HCT116 (cell line): ENCODE results near the gene DEF6.
A peak's percentile ranks its signal among the peaks of the same experiment; 100 is the strongest.

Source experiments
- CEBPB ChIP-seq: IDR thresholded peaks from 2 replicates; pipeline ENCODE4 v1.6.1; 2012; ENCODE audit warnings: low read depth
- CTCF ChIP-seq, 3 experiments: fragments of 200-600 bp in 1 of 3; sonication (generic) in 1 of 3; IDR thresholded peaks in 2 of 3; conservative IDR thresholded peaks in 1 of 3; 2 replicates each; pipeline ENCODE4 v1.5.1; 2012 to 2017; ENCODE audit warnings: low read depth in 2 of 3, low read length in 2 of 3, antibody characterized with exemption in 1 of 3, borderline replicate concordance in 1 of 3, control low read depth in 1 of 3, mild to moderate bottlenecking in 1 of 3, mixed read lengths in 1 of 3, mixed run types in 1 of 3, moderate library complexity in 1 of 3; ENCODE audit not compliant: insufficient read depth in 1 of 3
- ELF1 ChIP-seq: IDR thresholded peaks from 2 replicates; pipeline ENCODE4 v1.6.1; 2012; ENCODE audit warnings: low read depth, borderline replicate concordance
- EZH2 ChIP-seq: fragments of 200-600 bp; sonication (generic); IDR thresholded peaks from 2 replicates; pipeline ENCODE4 v1.6.1; 2017; ENCODE audit warnings: antibody characterized with exemption, mixed run types
- EZH2phosphoT487 ChIP-seq: fragments of 200-600 bp; IDR thresholded peaks from 2 replicates; pipeline ENCODE4 v1.6.1; 2018; ENCODE audit warnings: antibody characterized with exemption, borderline replicate concordance
- JUND ChIP-seq: IDR thresholded peaks from 2 replicates; pipeline ENCODE4 v1.6.1; 2012
- POLR2A ChIP-seq: IDR thresholded peaks from 2 replicates; pipeline ENCODE4 v1.7.0; 2011; ENCODE audit warnings: borderline replicate concordance; ENCODE audit not compliant: insufficient read depth, insufficient read length; ENCODE audit errors: extremely low read depth
- POLR2AphosphoS5 ChIP-seq: IDR thresholded peaks from 2 replicates; pipeline ENCODE4 v1.6.1; 2011; ENCODE audit warnings: mild to moderate bottlenecking, low read depth, low read length, moderate library complexity
- RAD21 ChIP-seq: IDR thresholded peaks from 2 replicates; pipeline ENCODE4 v1.6.1; 2012; ENCODE audit warnings: low read depth, mild to moderate bottlenecking
- YY1 ChIP-seq: IDR thresholded peaks from 2 replicates; pipeline ENCODE4 v1.6.1; 2011; ENCODE audit warnings: low read length, low read depth, moderate library complexity, mild to moderate bottlenecking; ENCODE audit not compliant: insufficient replicate concordance; ENCODE audit errors: extremely low read depth
- ZNF274 ChIP-seq: fragments of 200-500 bp; sonication (Bioruptor generic); IDR thresholded peaks from 2 replicates; pipeline ENCODE4 v1.6.1; 2014; ENCODE audit warnings: mild to moderate bottlenecking, low read depth, low read length, inconsistent platforms
- TF ChIP-seq, protein P1 (sequence below): IDR thresholded peaks from 2 replicates; pipeline ENCODE4 v1.6.1; 2011; ENCODE audit warnings: mild to moderate bottlenecking, low read length, moderate library complexity; ENCODE audit not compliant: insufficient replicate concordance; ENCODE audit errors: extremely low read depth

GRCh38 chr6:35370124-35370741 lies 72.6 kb downstream of the DEF6 start:
- TF ChIP-seq ELF1 (peak; percentile 56), CEBPB (peak; percentile 95), CTCF (IDR thresholded peaks at IDR 0.05 in 2 of 3, conservative IDR thresholded peaks at IDR 0.05 in 1 of 3; ENCODE audit: borderline replicate concordance in 1 of 3, insufficient read depth in 1 of 3, low read depth in 2 of 3, low read length in 2 of 3) (no peak), POLR2A (no peak), POLR2AphosphoS5 (peak; percentile 63), ZNF274 (no peak), EZH2phosphoT487 (no peak), EZH2 (no peak), JUND (peak; percentile 90), YY1 (peak; percentile 24), RAD21 (no peak)
- TF ChIP-seq, protein P1, sequence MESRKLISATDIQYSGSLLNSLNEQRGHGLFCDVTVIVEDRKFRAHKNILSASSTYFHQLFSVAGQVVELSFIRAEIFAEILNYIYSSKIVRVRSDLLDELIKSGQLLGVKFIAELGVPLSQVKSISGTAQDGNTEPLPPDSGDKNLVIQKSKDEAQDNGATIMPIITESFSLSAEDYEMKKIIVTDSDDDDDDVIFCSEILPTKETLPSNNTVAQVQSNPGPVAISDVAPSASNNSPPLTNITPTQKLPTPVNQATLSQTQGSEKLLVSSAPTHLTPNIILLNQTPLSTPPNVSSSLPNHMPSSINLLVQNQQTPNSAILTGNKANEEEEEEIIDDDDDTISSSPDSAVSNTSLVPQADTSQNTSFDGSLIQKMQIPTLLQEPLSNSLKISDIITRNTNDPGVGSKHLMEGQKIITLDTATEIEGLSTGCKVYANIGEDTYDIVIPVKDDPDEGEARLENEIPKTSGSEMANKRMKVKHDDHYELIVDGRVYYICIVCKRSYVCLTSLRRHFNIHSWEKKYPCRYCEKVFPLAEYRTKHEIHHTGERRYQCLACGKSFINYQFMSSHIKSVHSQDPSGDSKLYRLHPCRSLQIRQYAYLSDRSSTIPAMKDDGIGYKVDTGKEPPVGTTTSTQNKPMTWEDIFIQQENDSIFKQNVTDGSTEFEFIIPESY, result peak; percentile 71
